ENCODE measurements around the gene TEF. TPM values are rescaled to one million over a fixed set of nuclear protein-coding genes. Genes with fewer than 3 reads are reported as not detected.

TEF gene
- polyA plus RNA-seq, 1 experiment, result 28.7 TPM

- DNase-seq (ENCODE audit: low read depth), result no peak
- Histone ChIP-seq H3K4me3 (ENCODE audit: low read depth, low read length) (no peak overlapping the region), H3K27me3 (ENCODE audit: control insufficient read depth, insufficient read depth, low read length) (no peaks in the 10 kb centered on the region), H3K36me3 (ENCODE audit: control insufficient read depth, insufficient read depth, low read length) (peaks cover 45% of the 10 kb centered on the region)
- POLR2A ChIA-PET, result no interaction called here
- CTCF ChIA-PET, result no interaction called here
- TF ChIP-seq, protein P1, sequence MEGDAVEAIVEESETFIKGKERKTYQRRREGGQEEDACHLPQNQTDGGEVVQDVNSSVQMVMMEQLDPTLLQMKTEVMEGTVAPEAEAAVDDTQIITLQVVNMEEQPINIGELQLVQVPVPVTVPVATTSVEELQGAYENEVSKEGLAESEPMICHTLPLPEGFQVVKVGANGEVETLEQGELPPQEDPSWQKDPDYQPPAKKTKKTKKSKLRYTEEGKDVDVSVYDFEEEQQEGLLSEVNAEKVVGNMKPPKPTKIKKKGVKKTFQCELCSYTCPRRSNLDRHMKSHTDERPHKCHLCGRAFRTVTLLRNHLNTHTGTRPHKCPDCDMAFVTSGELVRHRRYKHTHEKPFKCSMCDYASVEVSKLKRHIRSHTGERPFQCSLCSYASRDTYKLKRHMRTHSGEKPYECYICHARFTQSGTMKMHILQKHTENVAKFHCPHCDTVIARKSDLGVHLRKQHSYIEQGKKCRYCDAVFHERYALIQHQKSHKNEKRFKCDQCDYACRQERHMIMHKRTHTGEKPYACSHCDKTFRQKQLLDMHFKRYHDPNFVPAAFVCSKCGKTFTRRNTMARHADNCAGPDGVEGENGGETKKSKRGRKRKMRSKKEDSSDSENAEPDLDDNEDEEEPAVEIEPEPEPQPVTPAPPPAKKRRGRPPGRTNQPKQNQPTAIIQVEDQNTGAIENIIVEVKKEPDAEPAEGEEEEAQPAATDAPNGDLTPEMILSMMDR (IDR thresholded peaks at IDR 0.05; ENCODE audit: insufficient read depth, low read depth, low read length), result no peak
Observed at GRCh38 chr22:41357191-41357590, 24.6 kb upstream of the TEF start.

DNA sequence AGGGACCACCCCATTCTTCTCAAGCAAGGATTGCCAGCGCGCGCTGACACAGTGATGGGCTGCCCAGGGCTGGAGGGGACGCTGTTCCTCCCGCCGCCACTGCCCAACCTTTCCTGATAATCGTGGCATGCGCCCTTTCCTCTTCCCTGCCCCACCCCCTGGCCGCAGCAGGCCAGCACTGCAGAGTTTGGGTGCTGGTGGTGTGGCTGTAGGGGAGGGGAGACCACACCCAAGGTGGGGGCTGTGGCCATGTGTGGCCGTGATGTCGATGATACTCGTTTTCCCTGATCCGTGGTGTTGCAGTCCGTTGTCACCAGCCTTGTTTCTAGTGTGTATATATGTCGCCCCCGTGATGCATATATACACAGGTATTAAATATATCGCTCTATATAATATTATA, 22.8 kb upstream of the TEF start:
- TF ChIP-seq, protein P1 (IDR thresholded peaks at IDR 0.05; ENCODE audit: insufficient read depth, low read depth, low read length), result no peak
- ChIA-PET CTCF (no interaction called here), POLR2A (no interaction called here)
- DNase-seq (ENCODE audit: low read depth), result no peak
- H3K27me3 ChIP-seq (ENCODE audit: control insufficient read depth, insufficient read depth, low read length), result no peaks in the 10 kb centered on the region
- H3K4me3 ChIP-seq (ENCODE audit: low read depth, low read length), result no peak overlapping the region
- H3K36me3 ChIP-seq (ENCODE audit: control insufficient read depth, insufficient read depth, low read length), result peaks cover 39% of the 10 kb centered on the region

DNA sequence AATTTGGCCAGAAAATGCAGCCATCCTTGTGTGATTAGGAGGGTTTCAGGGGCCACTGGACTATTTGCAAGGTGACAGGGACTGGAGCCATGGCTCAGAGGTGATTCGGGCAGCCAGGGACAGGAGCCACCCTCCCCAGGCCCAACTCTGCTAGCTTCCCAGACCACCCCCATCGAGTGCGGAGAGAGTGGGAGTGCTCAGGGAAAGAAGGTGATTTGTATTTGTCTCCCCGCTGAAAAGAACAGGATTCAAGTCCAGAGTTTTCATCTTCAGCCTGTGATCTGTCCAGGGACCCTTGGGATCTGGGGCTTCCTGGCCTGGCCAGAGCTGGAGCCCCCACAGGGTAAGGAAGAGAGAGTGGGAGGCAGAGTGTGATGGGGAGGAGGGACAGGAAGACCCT, 22.4 kb upstream of the TEF start:
- CTCF ChIA-PET, result interaction anchor here (1.4 kb wide), 1 partner anchor 12 kb away, joined by 5 read pairs; no protein-coding TSS in a partner anchor
- POLR2A ChIA-PET, result no interaction called here

DNA sequence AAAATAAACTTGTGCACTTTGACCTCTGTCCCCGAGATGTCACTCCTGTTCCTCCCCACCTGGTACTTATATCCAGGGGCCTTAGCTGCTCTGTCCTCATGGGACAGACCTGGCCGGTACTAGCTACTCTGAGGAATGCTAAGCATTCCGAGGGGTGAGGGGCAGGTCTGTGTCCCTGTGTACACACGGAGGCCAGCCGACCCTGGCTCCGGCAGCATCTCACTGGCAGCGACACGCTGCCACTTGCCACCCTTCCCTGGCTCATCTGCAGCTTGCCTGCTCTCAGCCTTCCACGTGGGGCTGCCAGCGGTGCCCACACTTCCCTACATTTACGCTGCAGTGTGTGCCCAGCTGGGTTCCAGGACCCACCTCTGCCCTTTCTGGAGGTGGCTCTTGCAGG, 21.6 kb upstream of the TEF start:
- Histone ChIP-seq H3K36me3 (ENCODE audit: control insufficient read depth, insufficient read depth, low read length) (peaks cover 30% of the 10 kb centered on the region), H3K4me3 (ENCODE audit: low read depth, low read length) (no peak overlapping the region), H3K27me3 (ENCODE audit: control insufficient read depth, insufficient read depth, low read length) (no peaks in the 10 kb centered on the region)
- ChIA-PET CTCF (interaction anchor here (1.2 to 1.4 kb wide), 2 partner anchors 13 to 166 kb away, joined by 3 to 5 read pairs; no protein-coding TSS in a partner anchor), POLR2A (no interaction called here)
- TF ChIP-seq, protein P1 (IDR thresholded peaks at IDR 0.05; ENCODE audit: insufficient read depth, low read depth, low read length), result no peak
- no peak for DNase-seq (ENCODE audit: low read depth)

More for the DNA sequence above, 22.4 kb upstream of the TEF start:
- Histone ChIP-seq H3K36me3 (ENCODE audit: control insufficient read depth, insufficient read depth, low read length) (peaks cover 36% of the 10 kb centered on the region), H3K27me3 (ENCODE audit: control insufficient read depth, insufficient read depth, low read length) (no peaks in the 10 kb centered on the region), H3K4me3 (ENCODE audit: low read depth, low read length) (no peak overlapping the region)
- TF ChIP-seq, protein P1 (IDR thresholded peaks at IDR 0.05; ENCODE audit: insufficient read depth, low read depth, low read length), result no peak
- no peak for DNase-seq (ENCODE audit: low read depth)

- no peak for DNase-seq (ENCODE audit: low read depth)
- Histone ChIP-seq H3K27me3 (ENCODE audit: control insufficient read depth, insufficient read depth, low read length) (no peaks in the 10 kb centered on the region), H3K36me3 (ENCODE audit: control insufficient read depth, insufficient read depth, low read length) (peaks cover 15% of the 10 kb centered on the region), H3K4me3 (ENCODE audit: low read depth, low read length) (no peak overlapping the region)
- ChIA-PET POLR2A (interaction anchor here (0.7 kb wide), 1 partner anchor 32 kb away, joined by 7 read pairs; no protein-coding TSS in a partner anchor), CTCF (no interaction called here)
- TF ChIP-seq, protein P1 (IDR thresholded peaks at IDR 0.05; ENCODE audit: insufficient read depth, low read depth, low read length), result no peak
Observed at GRCh38 chr22:41361716-41362310, 19.9 kb upstream of the TEF start.

Data from BJ (cell line).